ENCODE results near the gene CCR5AS.

GRCh38 chr3:46448721-46449120 is 41.9 kb upstream of the CCR5AS start:
- TF ChIP-seq POLR2A (IDR thresholded peaks at IDR 0.05) = no peak
- TF ChIP-seq, protein P1, sequence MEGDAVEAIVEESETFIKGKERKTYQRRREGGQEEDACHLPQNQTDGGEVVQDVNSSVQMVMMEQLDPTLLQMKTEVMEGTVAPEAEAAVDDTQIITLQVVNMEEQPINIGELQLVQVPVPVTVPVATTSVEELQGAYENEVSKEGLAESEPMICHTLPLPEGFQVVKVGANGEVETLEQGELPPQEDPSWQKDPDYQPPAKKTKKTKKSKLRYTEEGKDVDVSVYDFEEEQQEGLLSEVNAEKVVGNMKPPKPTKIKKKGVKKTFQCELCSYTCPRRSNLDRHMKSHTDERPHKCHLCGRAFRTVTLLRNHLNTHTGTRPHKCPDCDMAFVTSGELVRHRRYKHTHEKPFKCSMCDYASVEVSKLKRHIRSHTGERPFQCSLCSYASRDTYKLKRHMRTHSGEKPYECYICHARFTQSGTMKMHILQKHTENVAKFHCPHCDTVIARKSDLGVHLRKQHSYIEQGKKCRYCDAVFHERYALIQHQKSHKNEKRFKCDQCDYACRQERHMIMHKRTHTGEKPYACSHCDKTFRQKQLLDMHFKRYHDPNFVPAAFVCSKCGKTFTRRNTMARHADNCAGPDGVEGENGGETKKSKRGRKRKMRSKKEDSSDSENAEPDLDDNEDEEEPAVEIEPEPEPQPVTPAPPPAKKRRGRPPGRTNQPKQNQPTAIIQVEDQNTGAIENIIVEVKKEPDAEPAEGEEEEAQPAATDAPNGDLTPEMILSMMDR (IDR thresholded peaks at IDR 0.05) = no peak

Measured in prostate gland (tissue), 2 donors.